Neural progenitor cell (in vitro differentiated cells): ENCODE results near the gene LILRA5.
"Not testable (repeated sequence)": the region's sequence is repeated elsewhere in the genome, so short reads cannot be mapped to it uniquely, and the experiment has no call there.

Experiments used
- EZH2 ChIP-seq: fragments of 200-600 bp; sonication (generic); IDR thresholded peaks from 2 replicates; pipeline ENCODE4 v1.6.1; 2017; ENCODE audit warnings: antibody characterized with exemption, mild to moderate bottlenecking, moderate library complexity
- EZH2phosphoT487 ChIP-seq: fragments of 200-600 bp; sonication (generic); IDR thresholded peaks from 2 replicates; pipeline ENCODE4 v1.6.1; 2017; ENCODE audit warnings: antibody characterized with exemption
- TF ChIP-seq, protein P1 (sequence below): fragments of 200-600 bp; sonication (generic); IDR thresholded peaks from 2 replicates; pipeline ENCODE4 v1.5.1; 2017; ENCODE audit warnings: antibody characterized with exemption, mild to moderate bottlenecking

DNA sequence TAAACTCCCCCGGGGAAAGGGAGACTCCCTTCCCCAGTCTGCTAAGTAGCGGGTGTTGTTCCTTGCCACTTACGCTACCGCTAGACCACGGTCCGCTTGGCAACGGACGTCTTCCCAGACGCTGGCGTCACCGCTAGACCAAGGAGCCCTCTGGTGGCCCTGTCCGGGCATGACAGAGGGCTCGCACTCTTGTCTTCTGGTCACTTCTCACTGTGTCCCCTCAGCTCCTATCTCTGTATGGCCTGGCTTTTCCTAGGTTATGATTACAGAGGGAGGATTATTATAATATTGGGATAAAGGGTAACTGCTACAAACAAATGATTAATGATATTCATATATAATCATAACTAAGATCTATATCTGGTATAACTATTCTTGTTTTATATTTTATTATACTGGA, 10.0 kb upstream of the LILRA5 start:
- TF ChIP-seq, protein P1, sequence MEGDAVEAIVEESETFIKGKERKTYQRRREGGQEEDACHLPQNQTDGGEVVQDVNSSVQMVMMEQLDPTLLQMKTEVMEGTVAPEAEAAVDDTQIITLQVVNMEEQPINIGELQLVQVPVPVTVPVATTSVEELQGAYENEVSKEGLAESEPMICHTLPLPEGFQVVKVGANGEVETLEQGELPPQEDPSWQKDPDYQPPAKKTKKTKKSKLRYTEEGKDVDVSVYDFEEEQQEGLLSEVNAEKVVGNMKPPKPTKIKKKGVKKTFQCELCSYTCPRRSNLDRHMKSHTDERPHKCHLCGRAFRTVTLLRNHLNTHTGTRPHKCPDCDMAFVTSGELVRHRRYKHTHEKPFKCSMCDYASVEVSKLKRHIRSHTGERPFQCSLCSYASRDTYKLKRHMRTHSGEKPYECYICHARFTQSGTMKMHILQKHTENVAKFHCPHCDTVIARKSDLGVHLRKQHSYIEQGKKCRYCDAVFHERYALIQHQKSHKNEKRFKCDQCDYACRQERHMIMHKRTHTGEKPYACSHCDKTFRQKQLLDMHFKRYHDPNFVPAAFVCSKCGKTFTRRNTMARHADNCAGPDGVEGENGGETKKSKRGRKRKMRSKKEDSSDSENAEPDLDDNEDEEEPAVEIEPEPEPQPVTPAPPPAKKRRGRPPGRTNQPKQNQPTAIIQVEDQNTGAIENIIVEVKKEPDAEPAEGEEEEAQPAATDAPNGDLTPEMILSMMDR = not testable (repeated sequence)
- TF ChIP-seq EZH2phosphoT487, EZH2: not testable (repeated sequence)
